WTC11 (cell line): ENCODE data around the gene TNNT2.

Source experiments
- CTCF ChIP-seq: fragments of 200-600 bp; IDR thresholded peaks from 2 replicates; pipeline ENCODE4 v1.8.0; 2022; ENCODE audit warnings: antibody characterized with exemption
- ESRRA ChIP-seq: sonication (generic); formaldehyde crosslinking; IDR thresholded peaks from 2 replicates; pipeline ENCODE4 v1.8.1; 2022; ENCODE audit warnings: mild to moderate bottlenecking, missing genetic modification reagents, borderline replicate concordance
- NFE2L1 ChIP-seq: sonication (generic); formaldehyde crosslinking; IDR thresholded peaks from 2 replicates; pipeline ENCODE4 v1.8.1; 2023; ENCODE audit warnings: missing genetic modification reagents

GRCh38 chr1:201329801-201330200, 47.7 kb downstream of the TNNT2 start:
- TF ChIP-seq CTCF (no peak), ESRRA (no peak), NFE2L1 (CRISPR knock-in tag) (no peak)
